GM23248 (cell line): Measurements from ENCODE around the gene KISS1R. TPM values are rescaled to one million over a fixed set of nuclear protein-coding genes. Genes with fewer than 3 reads are reported as not detected.
"Not testable (repeated sequence)": the region's sequence is repeated elsewhere in the genome, so short reads cannot be mapped to it uniquely, and the experiment has no call there.

Experiments used
- DNase-seq: peaks from one replicate; pipeline ENCODE4 v3.0.0-alpha.2; 2015
- H2AFZ ChIP-seq: fragments of 200-600 bp; sonication (generic); 2 replicates; pipeline ENCODE4 v1.6.1; 2016; ENCODE audit warnings: antibody characterized with exemption
- H3F3A ChIP-seq: fragments of 200-600 bp; sonication (generic); 2 replicates; pipeline ENCODE4 v1.6.1; 2016; ENCODE audit warnings: mild to moderate bottlenecking, antibody characterized with exemption, mixed run types; ENCODE audit not compliant: insufficient read depth
- H3K27ac ChIP-seq: fragments of 200-600 bp; sonication (generic); 2 replicates; pipeline ENCODE4 v1.5.1; 2016; ENCODE audit warnings: mild to moderate bottlenecking
- H3K27me3 ChIP-seq: fragments of 200-600 bp; sonication (generic); replicated peaks from 2 replicates; pipeline ENCODE4 v1.6.1; 2016; ENCODE audit warnings: mild to moderate bottlenecking; ENCODE audit not compliant: insufficient read depth
- H3K36me3 ChIP-seq: fragments of 200-600 bp; sonication (generic); 2 replicates; pipeline ENCODE4 v1.6.1; 2016; ENCODE audit warnings: low read depth, mild to moderate bottlenecking
- H3K4me1 ChIP-seq: fragments of 200-600 bp; sonication (generic); 2 replicates; pipeline ENCODE4 v1.6.1; 2016; ENCODE audit warnings: mild to moderate bottlenecking; ENCODE audit not compliant: insufficient read depth
- H3K4me2 ChIP-seq: fragments of 200-600 bp; sonication (generic); one replicate; pipeline ENCODE4 v1.6.1; 2016; ENCODE audit warnings: mild to moderate bottlenecking; ENCODE audit not compliant: unreplicated experiment
- H3K4me3 ChIP-seq: fragments of 200-600 bp; sonication (generic); 2 replicates; pipeline ENCODE4 v1.5.1; 2016; ENCODE audit warnings: mild to moderate bottlenecking
- H3K79me2 ChIP-seq: fragments of 200-600 bp; sonication (generic); 2 replicates; pipeline ENCODE4 v1.6.1; 2016; ENCODE audit warnings: mild to moderate bottlenecking; ENCODE audit not compliant: insufficient read depth
- H3K9ac ChIP-seq: fragments of 200-600 bp; sonication (generic); 2 replicates; pipeline ENCODE4 v1.6.1; 2016; ENCODE audit warnings: mild to moderate bottlenecking
- H3K9me2 ChIP-seq: fragments of 200-600 bp; sonication (generic); 2 replicates; pipeline ENCODE4 v1.6.1; 2016; ENCODE audit warnings: mixed run types, mild to moderate bottlenecking, moderate library complexity; ENCODE audit not compliant: insufficient read depth
- H3K9me3 ChIP-seq: fragments of 200-600 bp; sonication (generic); one replicate; pipeline ENCODE4 v1.6.1; 2017; ENCODE audit warnings: low read depth
- H4K20me1 ChIP-seq: fragments of 200-600 bp; sonication (generic); 2 replicates; pipeline ENCODE4 v1.6.0; 2016; ENCODE audit not compliant: insufficient read depth
- EZH2 ChIP-seq: fragments of 200-600 bp; sonication (generic); IDR thresholded peaks from 2 replicates; pipeline ENCODE4 v1.6.1; 2018; ENCODE audit warnings: antibody characterized with exemption, mild to moderate bottlenecking; ENCODE audit not compliant: insufficient read depth, poor library complexity, severe bottlenecking
- EZH2phosphoT487 ChIP-seq: fragments of 200-600 bp; sonication (generic); IDR thresholded peaks from 2 replicates; pipeline ENCODE4 v1.6.1; 2018; ENCODE audit warnings: antibody characterized with exemption, moderate library complexity, mild to moderate bottlenecking, low read depth; ENCODE audit not compliant: insufficient read depth
- WGBS, 2 experiments: methylation state at CpG; one replicate each; pipeline ENCODE4 v1.1.6; 2015 to 2017; ENCODE audit warnings: low lambda C conversion rate in 2 of 2, low coverage in 1 of 2; ENCODE audit errors: missing lambda C conversion rate in 2 of 2; 5-methylcytosine and 5-hydroxymethylcytosine counted together
- in situ Hi-C: fragments of 300-500 bp; cut with MboI; formaldehyde crosslinking; loops from 2 replicates; pipeline ENCODE4 v1.15.0; 2020
- polyA plus RNA-seq: library from polyadenylated mRNA; unstranded; fragments of >200 nt; fragmentation: Nextera tagmentation; extraction: Ambion mirVana; gene quantifications from 2 replicates; pipeline ENCODE4 v1.2.1, GENCODE V29; 2016
- total RNA-seq: library from RNA; depleted of rRNA; stranded (reverse); fragments of >200 nt; shearing (Covaris generic); gene quantifications from 2 replicates; pipeline ENCODE4 v1.2.3, GENCODE V29; 2014

The KISS1R gene
- total and polyA plus RNA-seq, 2 experiments from 2014 or later = not detected

- Histone ChIP-seq H3K36me3 (no peaks in the 10 kb centered on the region), H3K27me3 (no peaks in the 10 kb centered on the region), H3K9ac (no peak overlapping the region), H3K9me2 (no peaks in the 10 kb centered on the region), H3K4me1 (no peaks in the 10 kb centered on the region), H3K4me3 (no peak overlapping the region), H3K27ac (no peak overlapping the region), H3K79me2 (no peaks in the 10 kb centered on the region), H4K20me1 (no peaks in the 10 kb centered on the region), H3K4me2 (no peak overlapping the region), H3F3A (no peaks in the 10 kb centered on the region), H3K9me3 (no peaks in the 10 kb centered on the region), H2AFZ (no peak overlapping the region)
- in situ Hi-C loops = no loop called here
- TF ChIP-seq EZH2phosphoT487 = no peak
- TF ChIP-seq EZH2 = no peak
- no peak for DNase-seq
- WGBS, 2 experiments = 80 to 85% methylated on average over 18 of the region's 18 CpGs
Observed at GRCh38 chr19:876089-876488, 41.0 kb upstream of the KISS1R start.

- H3K4me1 ChIP-seq = no peaks in the 10 kb centered on the region
- H4K20me1 ChIP-seq = no peaks in the 10 kb centered on the region
- no peaks in the 10 kb centered on the region for H3K9me3 ChIP-seq
- H3K27me3 ChIP-seq = no peaks in the 10 kb centered on the region
- no peak overlapping the region for H2AFZ ChIP-seq
- H3K27ac ChIP-seq = no peak overlapping the region
- no peaks in the 10 kb centered on the region for H3K79me2 ChIP-seq
- no peak overlapping the region for H3K9ac ChIP-seq
- H3K4me2 ChIP-seq = no peak overlapping the region
- no peaks in the 10 kb centered on the region for H3K36me3 ChIP-seq
- 94 to 97% methylated on average over 23 to 28 of the region's 29 CpGs for WGBS, 2 experiments
- DNase-seq = no peak
- H3F3A ChIP-seq = no peaks in the 10 kb centered on the region
- H3K4me3 ChIP-seq = no peak overlapping the region
- no peak for TF ChIP-seq EZH2phosphoT487
- TF ChIP-seq EZH2 = no peak
- no peaks in the 10 kb centered on the region for H3K9me2 ChIP-seq
- in situ Hi-C loops = no loop called here
Observed at GRCh38 chr19:876780-877314, 40.3 kb upstream of the KISS1R start.

DNA sequence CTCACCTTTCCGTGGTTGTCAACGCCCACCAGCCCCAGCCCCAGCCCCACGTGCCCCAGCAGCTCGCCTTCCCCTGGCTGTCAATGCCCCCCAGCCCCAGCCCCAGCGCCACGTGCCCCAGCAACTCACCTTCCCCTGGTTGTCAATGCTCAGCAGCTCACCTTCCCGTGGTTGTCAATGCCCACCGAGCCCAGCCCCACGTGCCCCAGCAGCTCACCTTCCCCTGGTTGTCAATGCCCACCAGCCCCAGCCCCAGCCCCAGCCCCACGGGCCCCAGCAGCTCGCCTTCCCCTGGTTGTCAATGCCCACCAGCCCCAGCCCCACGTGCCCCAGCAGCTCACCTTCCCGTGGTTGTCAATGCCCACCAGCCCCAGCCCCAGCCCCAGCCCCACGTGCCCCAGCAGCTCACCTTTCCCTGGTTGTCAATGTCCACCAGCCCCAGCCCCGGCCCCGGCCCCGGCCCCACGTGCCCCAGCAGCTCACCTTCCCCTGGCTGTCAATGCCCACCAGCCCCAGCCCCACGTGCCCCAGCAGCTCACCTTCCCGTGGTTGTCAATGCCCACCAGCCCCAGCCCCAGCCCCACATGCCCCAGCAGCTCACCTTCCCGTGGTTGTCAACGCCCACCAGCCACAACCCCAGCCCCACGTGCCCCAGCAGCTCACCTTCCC lies 39.0 kb upstream of the KISS1R start:
- H2AFZ ChIP-seq, H3K4me1 ChIP-seq, H3K36me3 ChIP-seq, H3K9me2 ChIP-seq, H3K27me3 ChIP-seq, H3K27ac ChIP-seq, H4K20me1 ChIP-seq, H3K9me3 ChIP-seq, H3K9ac ChIP-seq, in situ Hi-C loops, H3F3A ChIP-seq, DNase-seq, H3K4me2 ChIP-seq, H3K4me3 ChIP-seq, H3K79me2 ChIP-seq: not testable (repeated sequence)
- 87 to 95% methylated on average over 3 to 23 of the region's 23 CpGs for WGBS, 2 experiments

- H3K4me3 ChIP-seq, H3F3A ChIP-seq, in situ Hi-C loops, H3K27ac ChIP-seq, H3K4me2 ChIP-seq, H3K9ac ChIP-seq, H3K27me3 ChIP-seq, H3K79me2 ChIP-seq, H3K9me3 ChIP-seq, H3K9me2 ChIP-seq, H3K4me1 ChIP-seq, DNase-seq, H2AFZ ChIP-seq, H4K20me1 ChIP-seq, H3K36me3 ChIP-seq: not testable (repeated sequence)
- WGBS, 2 experiments = 91 to 92% methylated on average over 11 to 24 of the region's 24 CpGs
Observed at GRCh38 chr19:878751-879561, 38.2 kb upstream of the KISS1R start.
